Fibroblast of villous mesenchyme (primary cell): ENCODE results near the gene VPS16. TPM values are rescaled to one million over a fixed set of nuclear protein-coding genes. Genes with fewer than 3 reads are reported as not detected.

Experiments used
- DNase-seq: peaks from one replicate; pipeline ENCODE4 v3.0.0-alpha.2; 2010; ENCODE audit warnings: low read depth
- H3K4me3 ChIP-seq: 2 replicates; pipeline ENCODE4 v1.5.1; 2011; ENCODE audit warnings: low read depth, mild to moderate bottlenecking, low read length
- total RNA-seq: library from RNA; depleted of rRNA; stranded (reverse); fragments of >200 nt; gene quantifications from 2 replicates; pipeline ENCODE4 v1.2.3, GENCODE V29; 2012
- TF ChIP-seq, protein P1 (sequence below): IDR thresholded peaks from 2 replicates; pipeline ENCODE4 v1.5.1; 2012; ENCODE audit warnings: low read depth, mild to moderate bottlenecking, low read length; ENCODE audit not compliant: insufficient read depth

The VPS16 gene
- total RNA-seq, 1 donor = 51.0 TPM

DNA sequence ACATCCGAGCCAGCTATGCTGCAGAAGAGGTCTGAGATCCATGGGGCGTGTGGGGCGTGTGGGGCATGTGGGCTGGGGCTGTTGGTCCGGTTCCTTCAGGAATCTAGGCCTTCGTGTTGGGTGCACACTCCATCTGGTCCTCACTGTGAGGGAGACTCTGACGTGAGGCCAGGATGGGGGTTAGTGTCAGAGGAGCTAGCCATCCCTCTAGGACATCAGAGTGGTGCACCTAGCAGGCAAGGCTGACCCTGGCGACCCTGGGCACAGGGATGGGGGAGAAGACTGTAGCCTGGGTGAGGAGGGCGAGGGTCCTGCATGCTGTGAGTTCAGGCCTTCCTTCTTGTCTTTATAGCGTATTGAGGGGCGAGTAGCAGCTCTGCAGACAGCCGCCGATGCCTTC lies 24.1 kb downstream of the VPS16 start:
- no peak for DNase-seq
- TF ChIP-seq, protein P1, sequence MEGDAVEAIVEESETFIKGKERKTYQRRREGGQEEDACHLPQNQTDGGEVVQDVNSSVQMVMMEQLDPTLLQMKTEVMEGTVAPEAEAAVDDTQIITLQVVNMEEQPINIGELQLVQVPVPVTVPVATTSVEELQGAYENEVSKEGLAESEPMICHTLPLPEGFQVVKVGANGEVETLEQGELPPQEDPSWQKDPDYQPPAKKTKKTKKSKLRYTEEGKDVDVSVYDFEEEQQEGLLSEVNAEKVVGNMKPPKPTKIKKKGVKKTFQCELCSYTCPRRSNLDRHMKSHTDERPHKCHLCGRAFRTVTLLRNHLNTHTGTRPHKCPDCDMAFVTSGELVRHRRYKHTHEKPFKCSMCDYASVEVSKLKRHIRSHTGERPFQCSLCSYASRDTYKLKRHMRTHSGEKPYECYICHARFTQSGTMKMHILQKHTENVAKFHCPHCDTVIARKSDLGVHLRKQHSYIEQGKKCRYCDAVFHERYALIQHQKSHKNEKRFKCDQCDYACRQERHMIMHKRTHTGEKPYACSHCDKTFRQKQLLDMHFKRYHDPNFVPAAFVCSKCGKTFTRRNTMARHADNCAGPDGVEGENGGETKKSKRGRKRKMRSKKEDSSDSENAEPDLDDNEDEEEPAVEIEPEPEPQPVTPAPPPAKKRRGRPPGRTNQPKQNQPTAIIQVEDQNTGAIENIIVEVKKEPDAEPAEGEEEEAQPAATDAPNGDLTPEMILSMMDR = no peak
- H3K4me3 ChIP-seq = no peak overlapping the region

DNA sequence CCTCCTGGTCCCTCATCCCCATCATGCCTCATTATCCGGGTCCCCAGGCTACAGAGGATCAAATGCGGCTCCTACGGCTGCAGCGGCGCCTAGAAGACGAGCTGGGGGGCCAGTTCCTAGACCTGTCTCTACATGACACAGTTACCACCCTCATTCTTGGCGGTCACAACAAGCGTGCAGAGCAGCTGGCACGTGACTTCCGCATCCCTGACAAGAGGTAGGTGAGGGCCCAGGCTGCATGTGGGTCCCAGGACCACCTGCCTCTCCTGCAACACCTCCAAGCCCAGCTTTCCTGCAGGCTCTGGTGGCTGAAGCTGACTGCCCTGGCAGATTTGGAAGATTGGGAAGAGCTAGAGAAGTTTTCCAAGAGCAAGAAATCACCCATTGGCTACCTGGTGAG lies 24.6 kb downstream of the VPS16 start:
- TF ChIP-seq, protein P1 = no peak
- H3K4me3 ChIP-seq = no peak overlapping the region
- DNase-seq = no peak

DNA sequence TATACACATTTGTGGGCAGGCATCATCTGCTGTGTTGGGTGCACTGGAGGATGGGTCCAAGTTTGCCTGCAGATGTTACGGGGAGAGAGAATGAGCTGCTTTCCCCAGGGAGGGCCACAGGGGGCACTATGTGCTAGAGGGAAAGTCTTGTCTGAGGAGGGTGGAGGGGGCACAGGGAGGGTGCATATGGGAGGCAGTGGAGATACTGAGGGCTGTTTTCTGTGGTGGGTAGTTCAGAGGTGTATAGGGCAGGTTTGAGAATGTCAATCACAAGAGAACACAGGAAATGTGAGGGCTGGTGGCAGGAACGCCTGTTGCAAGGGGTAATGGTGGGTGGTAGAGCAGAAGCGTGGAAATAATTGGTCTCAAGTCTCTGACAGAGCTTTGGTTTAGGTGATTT lies 25.1 kb downstream of the VPS16 start:
- no peak overlapping the region for H3K4me3 ChIP-seq
- TF ChIP-seq, protein P1 = peak; percentile 26
- DNase-seq = no peak

DNA sequence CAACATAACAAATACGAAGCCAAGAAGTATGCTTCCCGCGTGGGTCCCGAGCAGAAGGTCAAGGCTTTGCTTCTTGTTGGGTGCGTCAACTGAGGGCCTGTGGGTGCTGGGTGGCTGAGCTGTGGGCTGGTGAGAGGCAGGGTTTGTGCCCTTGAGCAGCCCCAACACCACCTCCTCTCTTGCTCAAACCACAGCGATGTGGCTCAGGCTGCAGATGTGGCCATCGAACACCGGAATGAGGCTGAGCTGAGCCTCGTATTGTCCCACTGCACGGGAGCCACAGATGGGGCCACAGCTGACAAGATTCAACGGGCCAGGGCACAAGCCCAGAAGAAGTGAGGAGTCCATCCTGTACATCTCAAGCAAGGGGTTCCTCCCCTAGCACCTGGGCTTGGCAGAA lies 25.7 kb downstream of the VPS16 start:
- no peak overlapping the region for H3K4me3 ChIP-seq
- TF ChIP-seq, protein P1 = no peak
- DNase-seq = no peak

DNA sequence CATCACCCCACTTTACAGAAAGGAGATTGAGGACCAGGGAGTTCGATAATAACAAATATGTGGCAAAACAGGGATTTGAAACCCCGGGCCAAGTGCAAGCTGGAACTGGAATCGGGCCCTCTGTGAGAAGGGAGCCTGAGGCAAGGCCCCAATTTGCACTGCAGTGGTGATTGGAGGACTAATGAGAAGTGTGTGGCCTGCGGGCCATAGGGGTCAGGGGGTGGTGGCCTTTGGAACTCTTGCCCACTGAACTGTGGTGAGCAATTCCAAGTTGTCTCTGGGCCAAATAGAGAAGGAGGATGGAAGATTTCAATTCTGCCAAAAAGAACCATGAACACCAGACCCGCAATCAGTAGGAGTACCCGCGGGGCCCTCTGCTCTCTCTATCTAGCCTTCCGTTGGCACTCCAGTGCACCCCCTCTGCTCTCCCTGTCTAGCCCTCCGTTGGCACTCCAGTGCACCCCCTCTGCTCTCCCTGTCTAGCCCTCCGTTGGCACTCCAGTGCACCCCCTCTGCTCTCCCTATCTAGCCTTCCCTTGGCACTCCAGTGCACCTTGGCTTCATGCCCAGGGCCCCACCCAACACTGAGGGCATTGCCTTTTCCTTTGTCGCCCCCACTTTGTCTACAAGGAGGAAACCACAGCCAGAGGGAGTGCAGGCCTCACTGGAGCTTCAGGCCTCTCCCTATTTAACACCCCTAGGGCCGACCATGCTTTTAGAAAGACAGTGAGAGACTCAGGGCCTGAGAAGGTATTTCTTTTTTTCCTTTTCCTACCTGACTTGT lies 26.7 kb downstream of the VPS16 start:
- DNase-seq = no peak
- TF ChIP-seq, protein P1 = no peak
- no peak overlapping the region for H3K4me3 ChIP-seq

DNA sequence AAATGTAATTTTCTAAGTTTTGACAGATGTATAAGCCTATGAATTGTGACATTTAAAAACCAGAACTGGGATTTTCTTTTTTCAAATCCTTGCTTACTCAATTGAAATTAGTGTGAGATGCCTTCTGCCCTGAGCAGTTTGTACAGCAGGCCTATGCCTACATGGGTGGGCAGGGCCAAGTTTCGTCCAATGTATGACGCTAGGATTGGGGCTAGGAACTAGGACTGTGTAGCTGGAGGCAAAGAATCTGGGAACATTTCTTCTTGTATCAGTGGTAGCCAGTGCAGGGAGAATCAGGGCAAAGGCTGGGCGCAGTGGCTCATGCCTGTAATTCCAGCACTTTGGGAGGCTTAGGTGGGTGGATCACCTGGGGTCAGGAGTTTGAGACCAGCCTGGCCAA lies 28.8 kb downstream of the VPS16 start:
- H3K4me3 ChIP-seq = no peak overlapping the region
- no peak for DNase-seq
- TF ChIP-seq, protein P1 = no peak

DNA sequence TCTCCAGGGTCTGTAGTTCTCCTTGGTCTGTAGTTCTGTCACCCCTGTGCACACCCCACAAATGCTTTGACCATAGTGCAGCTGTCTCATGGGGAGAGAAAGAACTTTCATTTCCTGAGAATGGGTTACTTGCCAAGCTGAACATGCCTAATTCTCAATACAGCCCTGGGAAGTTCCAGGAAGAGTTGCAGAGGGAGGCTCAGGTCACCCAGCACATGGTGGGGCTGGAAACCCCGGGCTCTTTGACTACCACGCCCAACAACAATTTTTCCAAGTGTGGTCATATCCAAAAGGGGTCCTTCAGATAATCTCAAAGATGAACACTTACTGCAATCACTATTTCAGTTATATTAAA lies 30.5 kb downstream of the VPS16 start:
- H3K4me3 ChIP-seq = no peak overlapping the region
- peak; percentile 32 for DNase-seq
- TF ChIP-seq, protein P1 = no peak
